NCI-H524 treated with DMSO at 0.1 percent for 48 hours (cell line): ENCODE measurements around the gene NAA35.

Source experiments
- DNase-seq: peaks from one replicate; lab custom pipeline; 2025; lab: John Stamatoyannopoulos, UW

NAA35 gene

DNA sequence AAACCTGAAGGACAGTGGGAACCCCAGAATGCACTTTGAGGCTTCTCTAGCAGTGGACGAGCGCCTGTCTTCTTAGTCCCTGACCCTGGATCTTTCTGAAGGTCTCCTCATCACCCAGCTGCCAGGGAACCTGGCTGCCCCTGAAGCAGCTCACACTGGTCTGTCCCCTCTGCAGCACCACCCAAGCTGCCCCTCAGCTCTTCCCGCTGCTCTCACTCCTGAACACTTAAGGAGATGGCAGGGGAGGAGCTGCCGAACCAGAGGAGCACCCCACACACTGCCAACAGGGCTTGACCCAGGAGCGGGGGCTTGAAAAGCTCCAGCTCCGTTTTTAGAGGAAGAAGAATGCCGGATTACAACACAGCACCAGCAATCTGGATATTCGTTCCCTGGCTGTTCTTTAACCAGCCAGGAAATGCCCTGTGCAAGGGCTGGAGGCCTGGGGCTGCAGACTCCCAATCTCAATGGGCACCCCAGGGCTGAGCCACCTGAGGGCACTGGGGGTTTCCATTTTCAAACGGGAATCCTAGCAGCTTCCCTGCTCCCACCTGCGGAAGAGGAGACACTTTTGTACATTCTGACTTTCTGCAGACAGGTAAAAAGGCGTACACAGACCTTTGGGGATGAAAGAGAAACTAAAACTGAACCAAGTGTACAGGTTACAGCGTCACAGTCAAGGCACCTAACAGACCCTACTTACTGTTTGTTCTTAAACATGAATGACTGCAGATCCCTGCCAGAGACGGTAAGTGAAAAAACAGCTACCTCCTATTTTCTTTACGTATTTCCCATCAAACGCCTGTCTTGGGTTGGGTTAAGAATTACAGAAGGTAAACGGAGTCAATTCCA, 122.1 kb downstream of the NAA35 start:
- DNase-seq = no peak

DNA sequence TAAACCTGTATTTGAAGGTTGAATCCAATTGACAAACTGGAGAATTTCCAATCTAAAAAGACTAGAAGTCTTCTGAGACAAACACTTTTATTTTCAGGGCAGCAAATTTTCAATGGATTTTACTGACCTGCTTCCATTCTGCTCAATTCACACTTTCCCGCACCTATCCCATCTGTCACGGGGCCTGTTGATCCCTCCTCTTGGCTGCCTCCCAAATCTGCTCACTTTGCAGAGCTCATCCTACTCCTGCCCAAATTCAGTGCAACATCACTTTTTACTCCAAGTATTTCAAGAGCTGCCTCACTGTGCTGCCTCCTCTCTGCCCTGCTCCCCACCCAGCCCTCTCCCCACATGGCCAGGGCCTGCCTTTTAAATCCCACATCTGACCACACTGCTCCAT, 123.3 kb downstream of the NAA35 start:
- DNase-seq = peak; percentile 39

GRCh38 chr9:86069206-86069869, 128.4 kb downstream of the NAA35 start:
- no peak for DNase-seq
